ENCODE measurements around the gene DIAPH2.

DIAPH2 gene

DNA sequence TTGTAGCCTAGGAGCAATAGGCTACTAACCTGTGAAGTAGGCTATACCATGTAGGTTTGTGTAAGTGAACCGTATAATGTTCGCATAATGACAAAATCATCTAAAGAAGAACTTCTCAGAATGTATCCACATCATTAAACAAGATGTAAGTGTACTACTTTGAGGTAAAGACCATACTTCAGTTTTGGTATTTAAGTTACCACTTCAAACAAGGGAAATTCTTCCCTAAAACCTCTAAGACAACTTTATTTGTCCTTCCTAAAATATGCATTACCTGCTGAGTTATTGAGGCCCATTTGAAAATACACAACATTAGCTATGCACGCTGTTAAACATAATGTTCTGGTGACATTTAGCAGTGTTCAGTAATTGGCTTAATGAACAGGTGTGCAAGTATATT, 381.7 kb downstream of the DIAPH2 start:
- no peak for DNase-seq (ENCODE audit: low read depth)
- H3K4me3 ChIP-seq (ENCODE audit: low read depth, low read length) = no peak overlapping the region
- TF ChIP-seq, protein P1, sequence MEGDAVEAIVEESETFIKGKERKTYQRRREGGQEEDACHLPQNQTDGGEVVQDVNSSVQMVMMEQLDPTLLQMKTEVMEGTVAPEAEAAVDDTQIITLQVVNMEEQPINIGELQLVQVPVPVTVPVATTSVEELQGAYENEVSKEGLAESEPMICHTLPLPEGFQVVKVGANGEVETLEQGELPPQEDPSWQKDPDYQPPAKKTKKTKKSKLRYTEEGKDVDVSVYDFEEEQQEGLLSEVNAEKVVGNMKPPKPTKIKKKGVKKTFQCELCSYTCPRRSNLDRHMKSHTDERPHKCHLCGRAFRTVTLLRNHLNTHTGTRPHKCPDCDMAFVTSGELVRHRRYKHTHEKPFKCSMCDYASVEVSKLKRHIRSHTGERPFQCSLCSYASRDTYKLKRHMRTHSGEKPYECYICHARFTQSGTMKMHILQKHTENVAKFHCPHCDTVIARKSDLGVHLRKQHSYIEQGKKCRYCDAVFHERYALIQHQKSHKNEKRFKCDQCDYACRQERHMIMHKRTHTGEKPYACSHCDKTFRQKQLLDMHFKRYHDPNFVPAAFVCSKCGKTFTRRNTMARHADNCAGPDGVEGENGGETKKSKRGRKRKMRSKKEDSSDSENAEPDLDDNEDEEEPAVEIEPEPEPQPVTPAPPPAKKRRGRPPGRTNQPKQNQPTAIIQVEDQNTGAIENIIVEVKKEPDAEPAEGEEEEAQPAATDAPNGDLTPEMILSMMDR (IDR thresholded peaks at IDR 0.05; ENCODE audit: low read depth, low read length) = no peak
- no peak for TF ChIP-seq MAX (IDR thresholded peaks at IDR 0.05; ENCODE audit: low read depth, low read length)
- no peak for TF ChIP-seq MYC (IDR thresholded peaks at IDR 0.05; ENCODE audit: low read depth, low read length)
- no peak for TF ChIP-seq POLR2A (IDR thresholded peaks at IDR 0.05; ENCODE audit: extremely low read depth, insufficient read length)

DNA sequence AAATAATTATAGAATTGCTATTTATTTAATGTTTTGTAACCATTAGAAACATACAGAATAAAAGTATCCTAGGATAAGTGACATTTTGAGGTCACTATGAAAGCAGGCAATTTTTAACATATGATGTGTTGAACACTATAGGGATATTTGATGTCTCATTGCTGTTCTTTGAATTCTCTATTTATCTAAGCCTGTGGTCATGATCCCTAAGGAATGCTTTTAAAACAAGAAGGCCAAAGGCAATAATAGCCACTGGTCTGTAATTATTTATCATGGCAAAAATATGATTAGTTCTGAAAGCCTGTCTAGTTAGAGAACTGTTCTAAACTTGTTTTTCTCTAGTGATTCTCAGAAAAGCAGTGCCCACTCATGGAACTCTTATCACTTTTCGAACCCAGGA, 385.7 kb downstream of the DIAPH2 start:
- H3K4me3 ChIP-seq (ENCODE audit: low read depth, low read length) = no peak overlapping the region
- TF ChIP-seq MYC (IDR thresholded peaks at IDR 0.05; ENCODE audit: low read depth, low read length) (no peak), POLR2A (IDR thresholded peaks at IDR 0.05; ENCODE audit: extremely low read depth, insufficient read length) (no peak), MAX (IDR thresholded peaks at IDR 0.05; ENCODE audit: low read depth, low read length) (no peak)
- TF ChIP-seq, protein P1 (IDR thresholded peaks at IDR 0.05; ENCODE audit: low read depth, low read length) = no peak
- no peak for DNase-seq (ENCODE audit: low read depth)

GRCh38 chrX:97074400-97074799, 389.8 kb downstream of the DIAPH2 start:
- H3K4me3 ChIP-seq (ENCODE audit: low read depth, low read length) = no peak overlapping the region
- TF ChIP-seq MYC (IDR thresholded peaks at IDR 0.05; ENCODE audit: low read depth, low read length) (no peak), MAX (IDR thresholded peaks at IDR 0.05; ENCODE audit: low read depth, low read length) (no peak), POLR2A (IDR thresholded peaks at IDR 0.05; ENCODE audit: extremely low read depth, insufficient read length) (no peak)
- TF ChIP-seq, protein P1 (IDR thresholded peaks at IDR 0.05; ENCODE audit: low read depth, low read length) = no peak
- no peak for DNase-seq (ENCODE audit: low read depth)

DNA sequence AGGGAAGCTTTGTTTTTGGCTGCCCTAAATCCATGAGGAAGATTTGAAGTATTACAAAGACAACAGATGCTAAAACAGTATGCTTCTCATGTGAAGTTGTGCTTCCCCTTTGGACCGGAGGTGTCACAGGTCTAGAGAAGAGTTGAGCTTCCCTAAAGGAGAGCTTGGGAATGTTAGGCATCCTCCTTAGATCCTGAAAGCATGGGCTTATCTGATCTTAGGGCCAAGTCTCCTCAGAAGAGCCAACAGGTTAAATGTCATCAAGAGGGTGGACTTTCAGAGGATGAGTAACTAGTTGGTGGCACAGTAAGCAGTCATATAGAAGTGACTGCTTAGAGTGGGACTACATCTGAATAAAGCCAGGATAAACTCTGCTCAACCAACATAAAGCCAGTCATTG, 404.5 kb downstream of the DIAPH2 start:
- no peak for TF ChIP-seq MYC (IDR thresholded peaks at IDR 0.05; ENCODE audit: low read depth, low read length)
- no peak for TF ChIP-seq POLR2A (IDR thresholded peaks at IDR 0.05; ENCODE audit: extremely low read depth, insufficient read length)
- TF ChIP-seq MAX (IDR thresholded peaks at IDR 0.05; ENCODE audit: low read depth, low read length) = no peak
- TF ChIP-seq, protein P1 (IDR thresholded peaks at IDR 0.05; ENCODE audit: low read depth, low read length) = no peak
- no peak for DNase-seq (ENCODE audit: low read depth)

DNA sequence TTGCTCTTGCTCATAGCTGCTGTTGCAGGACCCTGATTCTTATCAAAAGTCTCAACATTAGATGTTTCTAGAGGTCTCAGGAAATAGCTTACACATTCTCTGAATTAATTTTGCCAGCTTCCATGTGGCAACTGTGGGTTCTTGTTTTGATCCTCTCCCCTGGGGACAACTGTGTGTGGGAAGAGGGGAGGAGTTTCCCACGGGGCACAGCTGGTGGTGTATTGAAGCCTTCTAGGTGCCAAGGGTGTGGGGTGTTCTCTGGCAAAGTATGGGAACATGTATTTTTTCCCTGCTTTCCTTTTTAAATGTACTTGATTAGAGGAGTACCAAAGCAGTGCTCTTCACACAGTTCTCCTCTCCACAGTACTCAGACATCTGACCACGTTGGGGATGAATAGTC, 411.7 kb downstream of the DIAPH2 start:
- no peak for TF ChIP-seq MYC (IDR thresholded peaks at IDR 0.05; ENCODE audit: low read depth, low read length)
- no peak for TF ChIP-seq MAX (IDR thresholded peaks at IDR 0.05; ENCODE audit: low read depth, low read length)
- TF ChIP-seq POLR2A (IDR thresholded peaks at IDR 0.05; ENCODE audit: extremely low read depth, insufficient read length) = no peak
- TF ChIP-seq, protein P1 (IDR thresholded peaks at IDR 0.05; ENCODE audit: low read depth, low read length) = no peak
- H3K4me3 ChIP-seq (ENCODE audit: low read depth, low read length) = no peak overlapping the region
- DNase-seq (ENCODE audit: low read depth) = peak; percentile 0

More for the DNA sequence above, 404.5 kb downstream of the DIAPH2 start:
- no peak overlapping the region for H3K4me3 ChIP-seq (ENCODE audit: low read depth, low read length)

GRCh38 chrX:97102938-97103337, 418.3 kb downstream of the DIAPH2 start:
- DNase-seq (ENCODE audit: low read depth) = peak; percentile 15
- H3K4me3 ChIP-seq (ENCODE audit: low read depth, low read length) = no peak overlapping the region
- no peak for TF ChIP-seq MAX (IDR thresholded peaks at IDR 0.05; ENCODE audit: low read depth, low read length)
- no peak for TF ChIP-seq MYC (IDR thresholded peaks at IDR 0.05; ENCODE audit: low read depth, low read length)
- TF ChIP-seq POLR2A (IDR thresholded peaks at IDR 0.05; ENCODE audit: extremely low read depth, insufficient read length) = no peak
- TF ChIP-seq, protein P1 (IDR thresholded peaks at IDR 0.05; ENCODE audit: low read depth, low read length) = no peak

All from NB4 (cell line).